GM18867 (cell line): ENCODE measurements around the gene MSN.
A peak's percentile ranks its signal among the peaks of the same experiment; 100 is the strongest.
"Not testable (repeated sequence)": the region's sequence is repeated elsewhere in the genome, so short reads cannot be mapped to it uniquely, and the experiment has no call there.

Source experiments
- ATAC-seq: cut with Tn5 transposase; IDR thresholded peaks from one replicate; pipeline ENCODE4 v1.9.1; 2021; ENCODE audit warnings: mild to moderate bottlenecking, moderate library complexity; ENCODE audit not compliant: unreplicated experiment

MSN gene

DNA sequence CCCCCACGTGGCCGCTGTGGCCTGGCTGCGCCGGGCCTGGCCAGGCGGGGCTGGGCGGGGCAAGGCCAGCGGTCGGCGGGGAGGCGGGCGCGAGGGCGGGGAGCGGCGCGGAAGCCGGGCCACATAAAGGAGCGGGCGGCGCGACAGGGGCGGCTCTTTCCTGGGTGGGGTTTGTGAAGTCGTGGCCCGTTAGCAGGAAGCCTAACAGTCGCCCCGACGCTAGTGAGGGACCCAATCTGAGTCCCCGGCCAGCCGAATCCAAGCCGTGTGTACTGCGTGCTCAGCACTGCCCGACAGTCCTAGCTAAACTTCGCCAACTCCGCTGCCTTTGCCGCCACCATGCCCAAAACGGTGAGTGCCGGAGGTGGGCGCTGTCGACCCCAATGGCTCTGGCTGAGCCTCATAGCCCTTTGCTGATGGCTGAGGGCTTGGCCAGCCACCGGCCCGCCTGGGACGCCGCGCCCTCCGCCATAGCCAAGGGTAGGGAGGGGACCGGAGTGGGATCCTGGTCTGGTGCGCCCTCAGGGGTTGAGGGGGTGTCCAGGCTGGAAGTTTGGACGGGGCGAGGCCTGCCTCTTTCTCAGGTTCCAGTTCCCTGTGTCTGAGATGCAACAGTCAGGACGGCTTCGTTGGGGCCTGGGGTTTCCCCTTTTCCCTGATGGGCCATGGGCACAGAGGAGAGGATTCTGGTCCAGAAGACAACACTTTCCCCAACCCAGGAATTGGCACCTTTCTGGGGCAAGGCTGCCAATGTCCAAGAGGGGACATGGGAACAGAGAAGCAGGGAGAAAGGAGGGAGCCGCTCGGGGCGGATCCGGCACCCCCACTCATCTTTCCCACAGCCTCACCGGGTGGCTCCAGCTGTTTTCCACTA, at the start of gene MSN:
TSS of gene MSN (plus strand) at position 152 of the 874 bp plus-strand sequence. CDS start at position 340, 188 bp downstream.
- peak; percentile 86 for ATAC-seq

DNA sequence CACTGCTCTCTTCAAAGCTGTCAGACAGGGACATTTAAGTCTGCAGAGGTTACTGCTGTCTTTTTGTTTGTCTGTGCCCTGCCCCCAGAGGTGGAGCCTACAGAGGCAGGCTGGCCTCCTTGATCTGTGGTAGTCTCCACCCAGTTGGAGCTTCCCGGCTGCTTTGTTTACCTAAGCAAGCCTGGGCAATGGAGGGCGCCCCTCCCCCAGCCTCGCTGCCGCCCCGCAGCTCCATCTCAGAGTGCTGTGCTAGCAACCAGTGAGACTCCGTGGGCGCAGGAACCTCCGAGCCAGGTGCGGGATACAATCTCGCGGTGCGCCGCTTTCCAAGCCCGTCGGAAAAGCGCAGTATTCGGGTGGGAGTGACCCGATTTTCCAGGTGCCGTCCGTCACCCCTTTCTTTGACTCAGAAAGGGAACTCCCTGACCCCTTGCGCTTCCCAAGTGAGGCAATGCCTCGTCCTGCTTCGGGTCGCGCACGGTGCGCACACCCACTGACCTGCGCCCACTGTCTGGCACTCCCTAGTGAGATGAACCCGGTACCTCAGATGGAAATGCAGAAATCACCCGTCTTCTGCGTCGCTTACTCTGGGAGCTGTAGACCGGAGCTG, 47.3 kb upstream of the MSN start:
- ATAC-seq = not testable (repeated sequence)

DNA sequence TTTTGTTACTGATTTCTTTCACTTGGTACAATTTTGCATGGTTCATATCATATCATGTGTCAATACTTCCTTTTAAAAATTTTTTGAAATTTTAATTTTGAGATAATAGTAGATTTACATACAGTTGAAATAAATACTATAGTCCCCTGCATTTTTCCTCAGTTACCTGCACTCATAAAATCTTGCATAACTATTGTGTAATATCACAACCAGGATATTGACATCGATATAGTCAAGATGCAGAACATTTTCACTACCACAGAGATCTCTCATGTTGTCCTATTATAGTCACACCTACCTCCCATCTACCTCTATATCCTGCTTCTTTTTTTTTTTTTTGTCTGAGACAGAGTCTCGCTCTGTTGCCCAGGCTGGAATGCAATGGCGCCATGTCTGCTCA, 36.7 kb upstream of the MSN start:
- ATAC-seq = no peak

DNA sequence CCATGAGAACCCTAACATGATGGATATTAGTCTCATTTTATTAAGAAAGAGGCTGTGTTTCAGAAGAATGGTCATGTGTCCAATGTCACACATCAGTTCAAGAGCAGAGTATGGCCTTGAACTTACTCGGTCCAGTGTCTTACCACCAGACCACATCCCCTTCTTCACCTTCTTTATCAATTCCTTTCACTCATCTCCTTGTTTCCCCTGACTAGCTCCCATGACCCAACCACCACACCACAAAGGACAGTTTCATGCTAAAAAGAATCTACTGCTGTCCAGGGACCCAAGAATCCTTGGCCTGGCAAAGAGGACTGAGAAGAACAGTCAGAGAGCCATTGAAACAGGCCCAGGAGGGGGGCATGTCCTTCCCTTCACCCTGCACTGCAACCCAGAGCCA, 33.6 kb upstream of the MSN start:
- ATAC-seq = no peak

DNA sequence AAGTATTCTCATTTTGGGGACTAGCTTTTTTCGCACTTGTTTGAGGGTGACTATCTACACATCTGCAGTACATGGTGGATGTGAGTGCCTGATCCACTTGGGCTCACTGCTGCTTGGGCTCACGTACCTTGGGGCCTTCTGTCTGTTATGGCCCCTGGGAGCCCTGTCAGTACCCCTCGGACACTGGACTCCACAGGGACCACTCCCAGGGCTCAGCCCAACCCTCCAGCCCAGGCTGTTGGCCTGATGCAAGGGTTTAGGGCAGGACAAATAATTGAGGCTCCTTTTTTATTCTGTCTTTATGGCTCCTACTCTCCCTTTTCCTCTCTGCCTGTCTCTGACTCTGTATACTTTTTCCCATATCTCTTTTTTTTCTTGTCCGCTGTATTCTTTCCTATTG, 32.7 kb upstream of the MSN start:
- ATAC-seq = no peak

DNA sequence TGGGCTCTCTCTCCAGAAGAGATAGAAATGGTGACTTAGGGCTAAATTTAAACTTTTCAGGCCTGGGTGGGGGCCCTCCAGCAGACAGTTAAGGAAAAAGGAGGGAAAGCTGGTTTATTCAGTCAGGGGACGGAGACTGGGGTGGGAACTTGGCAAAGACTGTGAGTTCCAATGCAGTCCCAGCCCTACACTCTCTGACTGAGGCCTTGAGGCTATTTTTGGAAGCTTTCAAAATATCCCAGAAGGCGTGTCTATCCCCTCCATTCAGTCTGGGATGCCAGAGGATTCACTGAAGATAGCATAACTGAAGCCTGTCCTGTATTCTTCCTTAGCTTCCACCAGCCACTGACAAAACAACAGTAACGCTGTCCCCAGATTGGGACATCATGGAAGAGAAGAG, 32.1 kb upstream of the MSN start:
- ATAC-seq = no peak

DNA sequence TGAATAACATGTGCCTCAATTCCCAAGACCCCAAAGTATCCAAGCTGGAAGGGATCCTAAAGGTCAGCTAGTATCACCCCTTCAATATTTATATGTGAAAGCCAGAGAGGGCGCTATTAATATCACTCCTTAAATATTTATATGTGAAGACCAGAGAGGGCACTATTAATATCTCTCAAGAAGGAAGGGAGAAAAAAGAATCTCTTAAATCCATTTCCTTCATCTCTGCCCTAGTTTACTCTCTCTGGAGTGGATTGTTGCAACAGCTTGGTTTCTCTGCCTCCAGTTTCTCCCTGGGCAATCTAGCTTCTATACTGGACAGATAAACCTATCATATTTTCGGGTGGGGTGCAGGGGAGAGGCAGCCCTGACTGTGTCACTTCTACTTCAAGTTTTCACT, 31.6 kb upstream of the MSN start:
- ATAC-seq = no peak

DNA sequence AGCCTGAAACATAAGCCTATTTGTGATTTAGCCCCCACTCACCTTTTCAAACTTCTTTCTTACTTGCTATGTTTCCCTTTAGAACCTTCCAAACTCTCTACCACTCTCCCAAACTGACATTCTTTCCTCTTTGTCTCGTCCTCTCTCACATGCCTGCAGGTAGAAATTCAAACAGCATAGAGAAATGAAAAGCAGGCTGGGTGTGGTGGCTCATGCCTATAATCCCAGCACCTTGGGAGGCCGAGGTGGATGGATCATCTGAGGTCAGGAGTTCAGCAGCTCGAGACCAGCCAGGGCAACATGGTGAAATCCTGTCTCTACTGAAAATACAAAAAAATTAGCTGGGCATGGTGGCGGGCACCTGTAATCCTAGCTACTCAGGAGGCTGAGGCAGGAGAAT, 31.2 kb upstream of the MSN start:
- ATAC-seq = not testable (repeated sequence)

DNA sequence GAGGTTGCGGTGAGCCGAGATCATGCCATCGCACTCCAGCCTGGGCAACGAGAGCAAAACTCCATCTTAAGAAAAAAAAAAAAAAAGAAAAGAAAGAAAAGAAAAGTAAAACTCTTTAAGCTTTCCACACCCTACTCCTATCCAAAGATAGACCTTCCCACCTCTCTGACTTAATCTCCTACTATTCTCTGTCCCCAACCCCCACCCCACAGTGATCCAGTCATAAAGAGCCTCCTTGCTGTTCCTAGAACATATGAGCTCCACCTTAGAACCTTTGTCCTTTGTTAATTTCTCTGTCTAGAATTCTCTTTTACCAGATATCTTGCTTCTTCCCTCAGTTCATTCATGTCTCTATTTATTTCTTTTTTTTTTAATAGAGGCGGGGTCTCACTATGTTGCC, 30.1 kb upstream of the MSN start:
- no peak for ATAC-seq

DNA sequence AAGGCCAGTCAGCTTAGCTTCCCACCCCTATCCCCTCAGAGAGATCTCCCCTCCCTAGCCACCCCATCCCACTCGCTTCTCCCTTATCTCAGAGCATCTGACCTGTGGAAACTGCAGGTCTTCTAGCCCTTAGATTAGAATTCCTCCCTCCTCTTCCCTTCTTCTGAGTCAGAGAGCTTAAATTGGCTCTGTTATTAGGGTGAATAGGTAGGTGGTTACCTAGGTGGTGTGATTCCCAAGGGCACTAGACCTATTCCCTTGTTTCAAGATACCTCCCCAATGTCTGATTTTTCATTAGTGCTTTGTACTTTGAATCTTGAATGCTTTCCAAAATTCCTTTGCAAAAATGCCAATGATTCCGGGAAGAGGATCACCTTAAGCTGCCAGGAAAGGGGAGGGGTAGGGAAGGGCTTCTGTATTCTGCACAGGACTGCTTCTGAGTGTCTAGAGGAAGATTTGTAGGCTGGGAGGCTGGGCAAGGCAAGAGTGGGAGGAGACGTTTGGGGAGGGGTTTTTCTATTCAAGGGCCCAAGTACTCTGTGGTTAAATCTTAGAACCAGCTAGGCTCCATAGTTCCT, 24.5 kb upstream of the MSN start:
- ATAC-seq = no peak

DNA sequence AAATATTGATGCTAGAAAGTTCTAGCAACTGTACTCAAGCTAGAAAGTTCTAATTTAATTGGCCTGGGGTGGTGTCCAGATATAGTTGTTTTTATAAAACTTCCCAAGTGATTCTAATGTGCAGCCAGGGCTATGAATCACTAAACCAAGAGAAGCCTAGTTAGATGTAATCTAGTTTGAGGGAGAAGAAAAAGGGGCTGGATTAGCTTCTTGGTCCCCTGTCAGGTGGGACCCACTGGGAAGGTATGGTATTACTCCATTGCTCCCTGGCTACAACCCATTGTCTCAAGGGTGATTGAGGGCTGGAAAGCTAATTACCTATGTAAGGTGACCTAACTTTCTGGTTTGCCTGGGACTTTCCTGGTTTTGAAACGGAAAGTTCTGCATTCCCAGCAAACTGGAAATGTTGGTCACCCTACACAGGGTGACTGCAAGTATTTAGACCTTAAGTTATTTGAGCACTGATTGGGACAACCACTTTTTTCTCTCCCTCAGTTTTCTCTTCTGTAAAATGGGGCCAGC, 23.9 kb upstream of the MSN start:
- no peak for ATAC-seq

DNA sequence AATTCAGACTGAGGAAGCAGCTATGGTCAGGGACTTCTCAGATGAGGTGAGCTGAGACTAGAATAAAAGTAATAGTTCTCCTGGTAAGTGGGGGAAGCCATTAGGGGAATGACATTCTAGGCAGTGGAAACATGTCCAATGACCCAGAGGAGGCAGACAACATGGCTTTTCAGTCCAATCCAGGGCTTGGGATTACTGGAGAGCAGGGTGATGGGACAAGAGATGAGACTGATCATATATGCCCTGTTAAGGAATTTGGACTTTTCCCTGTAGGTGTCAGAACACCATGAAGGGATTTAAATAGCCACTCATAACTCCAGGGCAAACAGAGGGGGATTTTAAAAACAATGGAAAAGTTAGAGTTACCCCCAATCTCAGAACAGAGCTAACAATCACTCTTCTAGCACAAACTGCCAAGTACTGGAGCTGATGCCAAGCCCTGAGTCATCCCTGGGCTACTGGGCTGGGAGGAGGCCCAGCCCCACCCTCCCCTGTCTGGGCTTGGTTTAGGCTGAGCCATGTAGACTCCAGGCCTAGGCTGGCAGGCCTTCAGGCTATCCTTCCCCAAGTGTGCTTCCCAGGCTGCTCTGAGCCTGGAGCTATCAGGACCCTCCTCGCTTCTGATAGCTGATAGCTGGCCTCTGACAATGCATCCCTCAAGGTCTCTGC, 22.7 kb upstream of the MSN start:
- no peak for ATAC-seq

DNA sequence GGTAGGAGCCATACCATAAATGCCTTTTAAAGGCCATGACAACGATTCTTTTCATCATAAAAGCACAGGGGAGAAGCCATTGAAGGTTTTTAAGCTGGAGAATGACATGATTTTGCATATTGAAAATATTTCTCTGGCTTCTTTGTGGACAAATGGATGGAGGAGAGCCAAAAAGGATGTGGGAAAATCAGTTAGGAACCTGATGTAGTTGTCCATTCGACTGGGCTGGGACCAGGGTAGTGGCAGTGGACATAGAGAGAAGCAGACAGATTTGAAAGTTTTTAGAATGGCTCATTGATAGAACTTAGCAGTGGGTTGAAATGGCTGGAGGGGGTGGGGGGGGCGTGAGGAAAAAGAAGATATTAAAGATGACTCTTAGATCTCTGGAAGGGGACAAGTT, 19.7 kb upstream of the MSN start:
- no peak for ATAC-seq

DNA sequence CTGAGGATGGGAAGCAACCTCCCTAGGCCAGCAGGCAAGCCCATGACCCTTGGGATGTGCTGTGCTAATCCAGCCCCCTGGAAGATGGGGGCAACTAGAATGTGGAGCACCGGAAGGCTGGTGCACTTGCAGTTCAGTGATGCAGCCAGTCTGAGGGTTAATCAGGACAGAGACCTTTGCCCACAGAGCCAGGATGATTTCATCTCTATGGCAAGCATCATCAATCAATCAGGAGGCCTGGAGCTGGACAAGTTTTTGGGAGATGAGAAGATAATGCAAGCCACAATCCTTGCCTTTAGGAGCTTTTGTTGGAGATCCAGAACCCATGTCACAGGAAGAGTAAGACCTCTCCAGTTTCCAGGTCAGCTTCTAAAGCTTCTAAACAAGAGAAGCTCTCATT, 15.4 kb upstream of the MSN start:
- ATAC-seq = no peak

DNA sequence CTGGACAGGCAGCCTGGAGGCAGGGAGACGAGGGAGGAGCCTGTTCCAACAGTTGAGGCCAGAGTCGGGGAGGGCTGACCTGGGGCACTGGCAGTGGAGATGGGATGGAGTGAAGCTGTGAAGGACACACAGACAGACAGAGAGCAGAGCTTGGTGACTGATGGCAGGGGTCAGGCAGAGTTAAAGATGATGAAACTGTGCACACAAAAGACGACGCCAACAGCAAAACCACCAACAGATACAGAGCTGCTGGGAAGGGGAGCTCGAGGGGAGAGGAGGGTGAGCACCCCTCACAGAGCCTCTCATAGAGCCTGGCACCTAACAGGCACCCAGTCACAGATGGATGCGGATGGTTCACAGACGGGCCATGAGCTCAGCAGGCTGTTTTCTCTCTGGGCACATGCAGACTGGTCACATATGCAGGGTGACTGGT, 10.4 kb upstream of the MSN start:
- peak; percentile 17 for ATAC-seq

DNA sequence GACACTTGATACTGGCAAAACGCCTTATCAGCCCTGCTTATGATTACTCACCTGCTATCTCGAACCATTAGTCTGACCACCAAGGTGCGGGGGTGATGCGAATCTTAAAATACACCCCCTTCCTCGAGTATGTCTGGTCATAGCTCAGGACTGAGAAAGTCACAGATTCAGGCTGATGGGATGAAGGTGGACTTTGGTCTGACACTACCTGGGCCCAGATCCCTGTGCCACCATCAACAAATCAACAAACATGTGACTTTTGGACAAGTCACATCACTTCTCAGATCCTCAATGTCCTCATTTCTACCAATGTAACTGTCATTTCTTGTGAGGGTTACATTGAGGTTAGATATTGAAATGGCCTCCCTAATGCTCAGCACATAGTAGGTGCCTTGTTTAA, 9.8 kb upstream of the MSN start:
- no peak for ATAC-seq

DNA sequence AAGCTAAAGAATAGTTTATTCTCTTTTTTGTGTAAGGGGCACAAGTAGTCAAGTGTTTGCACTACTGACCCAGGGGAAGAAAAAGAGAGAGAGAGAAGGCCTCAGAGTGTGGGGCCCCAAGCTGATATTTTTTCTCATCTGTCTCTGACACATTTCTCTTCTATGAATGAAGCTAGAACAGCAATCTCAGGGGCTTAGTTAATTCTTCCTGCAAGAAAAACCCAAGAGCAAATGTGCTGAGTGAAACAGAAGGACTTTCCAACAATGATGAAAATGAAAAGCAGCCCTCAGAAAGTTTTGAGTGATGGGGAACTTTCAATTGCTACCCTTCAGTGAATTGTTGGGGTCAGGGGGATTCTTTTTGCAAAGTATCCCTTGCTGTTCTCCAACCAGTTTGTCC, 9.2 kb upstream of the MSN start:
- no peak for ATAC-seq

DNA sequence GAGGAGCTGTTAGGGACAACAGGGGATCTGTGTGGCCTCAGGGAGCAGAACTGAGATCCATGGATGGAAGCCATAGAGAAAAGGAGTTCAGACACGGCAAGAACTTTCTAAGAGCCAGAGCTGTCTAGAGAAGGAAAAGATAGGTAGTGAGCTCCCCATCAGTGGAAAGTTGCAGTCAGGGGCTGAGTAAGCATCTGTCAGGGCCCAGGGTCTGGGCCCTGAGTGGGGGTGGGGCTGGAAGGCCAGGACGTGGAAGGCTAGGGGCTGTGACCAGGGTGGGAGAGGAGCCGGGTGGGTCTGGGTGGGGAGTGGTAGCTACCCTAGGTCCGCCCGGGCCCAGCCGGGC, 324 bp upstream of the MSN start:
- no peak for ATAC-seq

DNA sequence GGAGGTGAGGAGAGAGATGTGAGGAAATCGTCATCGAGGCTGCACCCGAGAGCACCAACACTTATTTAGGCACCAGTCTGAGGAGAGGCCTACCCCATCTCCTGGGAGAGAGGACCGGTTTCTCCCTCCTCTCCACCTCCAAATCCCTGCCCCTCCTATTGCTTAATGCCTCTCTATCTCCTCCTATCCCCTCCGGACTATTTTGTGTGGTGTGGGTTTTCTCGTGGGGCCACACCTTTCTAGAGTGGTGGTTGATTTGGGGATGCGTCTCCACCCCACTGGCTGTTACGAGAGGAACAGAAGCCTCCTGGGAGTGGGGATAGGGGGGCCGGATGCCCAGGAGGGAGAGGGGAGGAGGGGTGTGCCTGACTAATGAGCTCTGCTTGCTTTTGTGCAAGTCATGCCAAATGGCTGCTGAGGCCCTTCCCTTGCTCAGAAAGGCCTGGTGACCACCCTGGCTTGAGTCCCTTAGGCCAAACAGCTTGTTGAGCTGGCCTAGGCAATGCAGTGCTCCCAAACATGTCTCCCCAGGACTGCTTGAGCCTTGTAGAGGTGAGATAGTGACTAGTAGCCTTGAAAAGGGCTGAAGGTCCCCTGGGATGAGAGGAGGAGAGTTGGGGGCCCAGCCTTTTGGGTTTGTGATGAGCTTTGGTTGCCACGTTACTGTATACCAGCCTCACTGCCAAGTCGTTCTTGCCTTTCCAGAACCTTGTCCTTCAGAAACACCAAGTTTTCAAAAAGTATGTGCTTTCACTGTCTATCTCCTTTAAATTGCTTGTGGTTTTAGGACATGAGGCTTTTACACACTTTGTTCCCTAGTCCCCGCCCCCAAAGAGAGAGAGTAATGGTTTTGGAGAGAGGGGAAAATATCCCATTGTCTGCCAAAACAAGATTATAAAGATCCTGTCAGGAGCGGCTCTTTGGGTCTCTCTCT, 1.2 kb downstream of the MSN start:
- peak; percentile 29 for ATAC-seq

DNA sequence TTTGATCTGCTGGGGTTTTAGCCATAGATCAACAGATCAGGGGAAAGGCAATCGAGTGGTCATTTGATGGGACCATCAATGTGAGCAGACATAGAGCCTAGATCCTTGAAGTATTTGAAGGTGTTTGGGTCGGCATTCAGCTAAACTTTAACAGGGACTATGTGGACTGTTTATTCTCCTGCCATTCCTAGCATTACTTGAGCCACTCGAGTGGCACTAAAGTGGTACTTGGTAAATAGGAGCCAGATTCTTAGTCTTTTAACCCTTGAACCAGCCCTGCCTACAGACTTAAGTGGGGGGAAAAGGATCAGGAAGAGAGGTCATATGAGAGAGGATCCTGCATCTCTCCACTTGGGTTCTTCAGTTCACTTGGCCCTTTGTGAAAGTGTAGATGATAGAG, 3.8 kb downstream of the MSN start:
- no peak for ATAC-seq
